ENCODE data around the gene SCML1. TPM values are rescaled to one million over a fixed set of nuclear protein-coding genes. Genes with fewer than 3 reads are reported as not detected.

Gene SCML1
- total RNA-seq, 2 donors from 2014 or later = 5.6 to 20.1 TPM

- no peak overlapping the region for H3K27ac ChIP-seq
- TF ChIP-seq CTCF (IDR thresholded peaks at IDR 0.05) = no peak
- no peaks in the 10 kb centered on the region for H3K9me3 ChIP-seq
- no peaks in the 10 kb centered on the region for H3K27me3 ChIP-seq (replicated peaks; ENCODE audit: insufficient read depth)
- H3K4me1 ChIP-seq (ENCODE audit: control insufficient read depth in 1 of 2, low read depth in 2 of 2) = peaks cover 0 to 5% of the 10 kb centered on the region in 2 donors
- ATAC-seq (ENCODE audit: insufficient number of reproducible peaks, low FRiP score, low read depth) = no peak
- no peak overlapping the region for H3K4me3 ChIP-seq
- DNase-seq (ENCODE audit: low spot score) = no peak
- no peaks in the 10 kb centered on the region for H3K36me3 ChIP-seq
Measured at GRCh38 chrX:17710871-17711301, 26.4 kb upstream of the SCML1 start.

- DNase-seq (ENCODE audit: low spot score) = no peak
- Histone ChIP-seq H3K36me3 (no peaks in the 10 kb centered on the region), H3K27me3 (replicated peaks; ENCODE audit: insufficient read depth) (no peaks in the 10 kb centered on the region), H3K4me1 (ENCODE audit: control insufficient read depth in 1 of 2, low read depth in 2 of 2) (peaks cover 0 to 5% of the 10 kb centered on the region in 2 donors), H3K27ac (no peak overlapping the region), H3K4me3 (no peak overlapping the region), H3K9me3 (no peaks in the 10 kb centered on the region)
- no peak for TF ChIP-seq CTCF (IDR thresholded peaks at IDR 0.05)
- no peak for ATAC-seq (ENCODE audit: insufficient number of reproducible peaks, low FRiP score, low read depth)
Measured at GRCh38 chrX:17713288-17713687, 24.0 kb upstream of the SCML1 start.

- Histone ChIP-seq H3K27me3 (replicated peaks; ENCODE audit: insufficient read depth) (no peaks in the 10 kb centered on the region), H3K27ac (no peak overlapping the region), H3K4me1 (ENCODE audit: control insufficient read depth in 1 of 2, low read depth in 2 of 2) (no peaks in the 10 kb centered on the region), H3K4me3 (no peak overlapping the region), H3K36me3 (no peaks in the 10 kb centered on the region), H3K9me3 (no peaks in the 10 kb centered on the region)
- ATAC-seq (ENCODE audit: insufficient number of reproducible peaks, low FRiP score, low read depth) (no peak), DNase-seq (ENCODE audit: low spot score) (no peak)
- no peak for TF ChIP-seq CTCF (IDR thresholded peaks at IDR 0.05)
Measured at GRCh38 chrX:17718649-17719165, 18.6 kb upstream of the SCML1 start.

GRCh38 chrX:17719711-17720110 lies 17.6 kb upstream of the SCML1 start:
- DNase-seq (ENCODE audit: low spot score) (no peak), ATAC-seq (ENCODE audit: insufficient number of reproducible peaks, low FRiP score, low read depth) (no peak)
- no peak for TF ChIP-seq CTCF (IDR thresholded peaks at IDR 0.05)
- Histone ChIP-seq H3K27ac (no peak overlapping the region), H3K27me3 (replicated peaks; ENCODE audit: insufficient read depth) (no peaks in the 10 kb centered on the region), H3K4me3 (no peak overlapping the region), H3K36me3 (no peaks in the 10 kb centered on the region), H3K9me3 (no peaks in the 10 kb centered on the region), H3K4me1 (ENCODE audit: control insufficient read depth in 1 of 2, low read depth in 2 of 2) (no peaks in the 10 kb centered on the region)

- Histone ChIP-seq H3K27me3 (replicated peaks; ENCODE audit: insufficient read depth) (no peaks in the 10 kb centered on the region), H3K4me3 (no peak overlapping the region), H3K4me1 (ENCODE audit: control insufficient read depth in 1 of 2, low read depth in 2 of 2) (no peaks in the 10 kb centered on the region), H3K27ac (no peak overlapping the region), H3K9me3 (no peaks in the 10 kb centered on the region), H3K36me3 (no peaks in the 10 kb centered on the region)
- TF ChIP-seq CTCF (IDR thresholded peaks at IDR 0.05) = no peak
- ATAC-seq (ENCODE audit: insufficient number of reproducible peaks, low FRiP score, low read depth) (no peak), DNase-seq (ENCODE audit: low spot score) (no peak)
Measured at GRCh38 chrX:17721715-17722114, 15.6 kb upstream of the SCML1 start.

Measured in thoracic aorta (tissue), 2 donors.